HFFc6 (cell line): Measurements from ENCODE around the gene PLEKHA1. TPM values are rescaled to one million over a fixed set of nuclear protein-coding genes. Genes with fewer than 3 reads are reported as not detected.

Source experiments
- DNase-seq: peaks from one replicate; pipeline ENCODE4 v3.0.0-alpha.2; 2018
- H3K27ac Mint-ChIP-seq: 2 replicates; pipeline ENCODE4 v1.8.0; 2020; ENCODE audit warnings: mild to moderate bottlenecking, mixed read lengths
- H3K27me3 Mint-ChIP-seq: 2 replicates; pipeline ENCODE4 v1.8.0; 2021; ENCODE audit warnings: mild to moderate bottlenecking, moderate library complexity, mixed read lengths; ENCODE audit not compliant: insufficient read depth
- H3K36me3 Mint-ChIP-seq: 2 replicates; pipeline ENCODE4 v1.8.0; 2021; ENCODE audit warnings: low read depth, mixed read lengths
- H3K4me1 Mint-ChIP-seq: 2 replicates; pipeline ENCODE4 v1.8.0; 2020; ENCODE audit warnings: low read depth, mixed read lengths
- H3K4me3 Mint-ChIP-seq: 2 replicates; pipeline ENCODE4 v1.8.0; 2020; ENCODE audit warnings: mild to moderate bottlenecking, moderate library complexity, mixed read lengths
- H3K9me3 Mint-ChIP-seq: 2 replicates; pipeline ENCODE4 v1.8.0; 2020; ENCODE audit warnings: mild to moderate bottlenecking, mixed read lengths
- total RNA-seq, 6 experiments: library from RNA; stranded (reverse); fragmentation: NEBNext Ultra II Directional; extraction: Animal tissue kit (Norgen Biotek cat#: 25700); gene quantifications; 2 replicates in 1 of 6; 3 replicates in 5 of 6; pipeline ENCODE4 v1.2.3, GENCODE V29; 2021
- TF ChIP-seq, protein P1 (sequence below): fragments of 200-600 bp; sonication (generic); IDR thresholded peaks from 2 replicates; pipeline ENCODE4 v1.5.0; 2021; ENCODE audit warnings: antibody characterized with exemption, mild to moderate bottlenecking

Gene PLEKHA1
- total RNA-seq, 6 experiments from 2014 or later: 17.7 to 26.2 (median 19.3) TPM

DNA sequence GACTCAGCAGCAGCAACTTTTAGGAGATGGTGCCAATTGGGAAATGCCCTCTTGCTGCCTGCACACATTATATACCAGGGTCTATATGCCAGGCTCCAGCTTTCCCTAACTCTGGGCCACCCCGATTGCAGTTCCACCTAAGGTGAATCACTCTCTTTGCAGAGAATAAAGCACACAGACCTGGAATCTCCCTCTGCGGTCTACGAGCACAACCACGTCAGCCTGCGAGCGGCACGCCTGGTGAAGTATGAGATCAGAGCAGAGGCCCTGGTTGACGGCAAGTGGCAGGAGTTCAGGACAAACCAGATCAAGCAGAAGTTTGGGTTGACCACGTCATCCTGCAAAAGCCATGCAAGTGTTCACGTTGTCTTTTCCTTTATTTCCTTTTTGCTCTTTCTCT lies 38.2 kb upstream of the PLEKHA1 start:
- Mint-ChIP-seq H3K4me1 (0 out of 2 replicates have a peak, but pooled peaks cover 5% of the 10 kb centered on the region), H3K27me3 (peaks cover 23% of the 10 kb centered on the region), H3K9me3 (no peaks in the 10 kb centered on the region), H3K27ac (no peak overlapping the region), H3K36me3 (no peaks in the 10 kb centered on the region), H3K4me3 (no peak overlapping the region)
- DNase-seq: no peak
- TF ChIP-seq, protein P1, sequence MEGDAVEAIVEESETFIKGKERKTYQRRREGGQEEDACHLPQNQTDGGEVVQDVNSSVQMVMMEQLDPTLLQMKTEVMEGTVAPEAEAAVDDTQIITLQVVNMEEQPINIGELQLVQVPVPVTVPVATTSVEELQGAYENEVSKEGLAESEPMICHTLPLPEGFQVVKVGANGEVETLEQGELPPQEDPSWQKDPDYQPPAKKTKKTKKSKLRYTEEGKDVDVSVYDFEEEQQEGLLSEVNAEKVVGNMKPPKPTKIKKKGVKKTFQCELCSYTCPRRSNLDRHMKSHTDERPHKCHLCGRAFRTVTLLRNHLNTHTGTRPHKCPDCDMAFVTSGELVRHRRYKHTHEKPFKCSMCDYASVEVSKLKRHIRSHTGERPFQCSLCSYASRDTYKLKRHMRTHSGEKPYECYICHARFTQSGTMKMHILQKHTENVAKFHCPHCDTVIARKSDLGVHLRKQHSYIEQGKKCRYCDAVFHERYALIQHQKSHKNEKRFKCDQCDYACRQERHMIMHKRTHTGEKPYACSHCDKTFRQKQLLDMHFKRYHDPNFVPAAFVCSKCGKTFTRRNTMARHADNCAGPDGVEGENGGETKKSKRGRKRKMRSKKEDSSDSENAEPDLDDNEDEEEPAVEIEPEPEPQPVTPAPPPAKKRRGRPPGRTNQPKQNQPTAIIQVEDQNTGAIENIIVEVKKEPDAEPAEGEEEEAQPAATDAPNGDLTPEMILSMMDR: no peak

DNA sequence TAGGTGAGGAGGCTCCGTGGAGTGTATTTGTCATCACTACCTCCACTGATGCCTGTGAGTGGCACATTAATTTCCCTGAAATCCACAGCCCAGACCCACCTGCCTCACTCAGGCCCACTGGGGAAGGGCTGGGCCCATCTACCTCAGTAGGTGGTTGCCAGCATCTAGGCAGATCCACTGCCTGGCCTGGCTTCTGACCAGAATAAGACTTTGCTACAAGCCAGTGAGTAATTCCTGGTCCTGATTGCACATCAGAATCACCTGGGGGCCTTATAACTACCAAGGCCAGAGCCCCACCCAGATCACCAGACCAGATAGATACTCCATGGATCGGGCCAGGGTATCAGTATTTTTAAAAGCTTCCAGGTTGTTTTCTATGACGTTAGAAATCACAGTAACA lies 37.5 kb upstream of the PLEKHA1 start:
- Mint-ChIP-seq H3K27me3 (peaks cover 18% of the 10 kb centered on the region), H3K4me3 (no peak overlapping the region)
- TF ChIP-seq, protein P1: no peak

DNA sequence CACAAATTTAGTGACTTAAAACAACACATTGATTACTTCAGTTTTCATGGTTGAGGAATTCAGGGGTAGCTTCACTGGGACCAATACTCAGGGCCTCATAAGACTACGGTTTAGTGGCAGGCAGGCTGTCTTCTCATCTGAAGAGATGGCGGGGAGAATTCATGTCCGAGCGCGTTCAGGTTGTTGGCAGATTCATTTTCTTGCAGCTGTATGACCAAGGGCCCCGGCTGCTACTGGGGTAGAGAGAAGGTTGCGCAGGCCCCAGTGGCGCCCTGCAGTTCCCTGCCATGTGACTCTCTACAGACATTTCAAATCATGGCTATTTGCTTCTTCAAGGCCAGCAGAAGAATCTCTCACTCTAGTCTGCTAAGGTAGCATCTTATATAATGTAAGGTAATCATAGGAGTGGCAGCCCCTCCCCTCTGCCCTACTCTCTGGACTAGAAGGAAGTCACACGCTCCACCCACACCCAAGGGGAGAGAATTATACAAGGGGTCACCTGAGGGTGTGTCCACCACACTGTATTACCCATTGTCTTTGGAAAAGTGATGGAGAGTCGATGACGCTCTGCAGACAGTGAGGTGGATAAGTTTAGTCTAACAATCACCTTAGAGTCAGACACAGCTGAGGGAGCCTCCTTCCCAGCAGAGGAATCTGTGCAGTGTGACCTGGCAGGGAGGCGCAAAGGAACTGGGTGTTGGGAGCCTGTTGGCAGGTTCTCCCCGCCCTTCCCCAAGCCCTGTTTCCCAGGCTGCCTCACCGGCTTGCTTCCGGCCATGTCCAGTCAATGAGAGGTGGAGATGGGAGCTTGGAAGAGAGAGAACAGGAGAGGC lies 35.7 kb upstream of the PLEKHA1 start:
- DNase-seq: no peak
- H3K27ac Mint-ChIP-seq: no peak overlapping the region
- H3K27me3 Mint-ChIP-seq: peaks cover 14% of the 10 kb centered on the region
- no peaks in the 10 kb centered on the region for H3K9me3 Mint-ChIP-seq
- H3K4me1 Mint-ChIP-seq: no peaks in the 10 kb centered on the region; the same call in 1 of the 2 replicates
- no peaks in the 10 kb centered on the region for H3K36me3 Mint-ChIP-seq
- no peak overlapping the region for H3K4me3 Mint-ChIP-seq
- TF ChIP-seq, protein P1: no peak

More for the DNA sequence above, 37.5 kb upstream of the PLEKHA1 start:
- DNase-seq: no peak
- Mint-ChIP-seq H3K4me1 (0 out of 2 replicates have a peak, but pooled peaks cover 5% of the 10 kb centered on the region), H3K27ac (no peak overlapping the region), H3K36me3 (no peaks in the 10 kb centered on the region), H3K9me3 (no peaks in the 10 kb centered on the region)

DNA sequence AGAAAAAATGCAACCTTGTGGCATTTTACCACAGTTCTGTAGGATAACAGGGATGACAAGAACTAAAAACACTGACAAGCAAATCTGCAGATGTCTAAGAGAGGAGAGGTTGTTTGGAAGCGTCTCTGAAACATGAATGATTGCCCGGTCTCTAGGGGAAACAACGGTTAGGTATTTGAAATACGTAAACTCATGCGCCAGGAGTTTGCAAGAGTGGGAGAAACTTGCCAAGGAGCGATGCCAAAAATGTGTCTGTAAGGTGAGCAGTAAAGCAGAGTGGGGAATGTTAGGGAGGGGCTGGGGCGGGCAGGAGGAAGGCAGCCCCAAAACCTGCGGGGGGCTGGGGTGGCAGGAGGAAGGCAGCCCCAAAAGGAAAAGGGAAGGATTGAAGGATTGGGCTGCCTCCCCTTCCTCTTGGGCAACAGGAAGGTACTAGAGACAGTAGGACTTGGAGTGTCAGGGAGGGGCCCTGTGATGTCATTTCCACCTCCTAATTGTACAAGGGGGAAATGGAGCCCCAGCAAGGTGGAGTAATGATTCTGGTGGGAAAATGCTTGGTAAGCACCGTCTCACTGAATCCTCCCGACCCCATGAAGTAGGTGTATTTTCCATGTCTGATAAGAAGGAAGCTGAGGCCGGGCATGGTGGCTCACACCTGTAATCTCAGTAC lies 33.2 kb upstream of the PLEKHA1 start:
- no peak overlapping the region for H3K27ac Mint-ChIP-seq
- peaks cover 14% of the 10 kb centered on the region for H3K27me3 Mint-ChIP-seq
- H3K9me3 Mint-ChIP-seq: no peaks in the 10 kb centered on the region
- H3K4me1 Mint-ChIP-seq: peaks cover 9% of the 10 kb centered on the region
- TF ChIP-seq, protein P1: no peak
- H3K4me3 Mint-ChIP-seq: no peak overlapping the region
- DNase-seq: no peak
- no peaks in the 10 kb centered on the region for H3K36me3 Mint-ChIP-seq

DNA sequence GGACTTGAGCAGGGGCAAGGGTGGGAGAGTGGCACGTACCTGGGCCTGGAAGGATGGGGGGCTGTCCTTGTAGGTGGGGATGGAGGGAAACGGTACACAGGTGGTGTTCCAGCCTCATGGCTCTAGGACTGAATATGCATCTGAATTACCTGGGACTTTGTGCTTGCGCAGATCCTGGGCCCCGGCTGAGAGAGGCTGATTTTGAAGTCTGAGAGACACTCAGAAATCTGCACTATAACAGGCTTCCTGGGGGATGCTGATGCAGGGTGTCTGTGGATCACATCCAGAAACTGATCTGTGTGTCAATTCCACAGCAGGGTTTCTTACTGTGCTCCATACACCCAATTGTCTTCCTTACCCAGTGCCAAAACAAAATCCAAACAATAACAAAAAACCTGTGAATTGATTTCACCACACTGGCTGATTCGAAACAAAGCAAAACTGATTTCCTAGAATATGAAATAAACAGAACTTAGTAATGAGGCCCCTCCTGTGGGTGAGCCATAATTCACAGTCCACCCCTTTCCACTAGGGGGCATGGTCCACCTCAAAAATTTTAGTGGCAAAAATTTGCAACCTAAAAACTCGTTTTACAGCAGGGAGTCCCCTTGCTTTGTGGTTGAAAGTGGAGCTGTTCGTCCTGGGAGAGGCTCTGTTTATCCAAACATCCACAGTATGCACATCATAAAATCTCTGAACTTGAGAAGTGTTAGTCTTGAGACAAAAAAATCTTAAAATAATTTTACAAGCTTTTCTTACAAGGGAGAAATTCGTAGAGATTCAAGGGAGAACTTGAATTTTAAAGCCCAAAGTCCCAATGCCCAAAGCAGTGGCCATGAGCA lies 32.0 kb upstream of the PLEKHA1 start:
- TF ChIP-seq, protein P1: peak; percentile 93
- peaks cover 9% of the 10 kb centered on the region for H3K4me1 Mint-ChIP-seq
- H3K27me3 Mint-ChIP-seq: peaks cover 11% of the 10 kb centered on the region
- DNase-seq: peak; percentile 61
- no peak overlapping the region for H3K27ac Mint-ChIP-seq
- no peaks in the 10 kb centered on the region for H3K36me3 Mint-ChIP-seq
- no peaks in the 10 kb centered on the region for H3K9me3 Mint-ChIP-seq
- H3K4me3 Mint-ChIP-seq: no peak overlapping the region
